ELR (cell line): ENCODE data around the gene INTS6.

Experiments
- DNase-seq: peaks from one replicate; pipeline ENCODE4 v3.0.0-alpha.2; 2015; ENCODE audit warnings: low read depth

Gene INTS6, protein sequence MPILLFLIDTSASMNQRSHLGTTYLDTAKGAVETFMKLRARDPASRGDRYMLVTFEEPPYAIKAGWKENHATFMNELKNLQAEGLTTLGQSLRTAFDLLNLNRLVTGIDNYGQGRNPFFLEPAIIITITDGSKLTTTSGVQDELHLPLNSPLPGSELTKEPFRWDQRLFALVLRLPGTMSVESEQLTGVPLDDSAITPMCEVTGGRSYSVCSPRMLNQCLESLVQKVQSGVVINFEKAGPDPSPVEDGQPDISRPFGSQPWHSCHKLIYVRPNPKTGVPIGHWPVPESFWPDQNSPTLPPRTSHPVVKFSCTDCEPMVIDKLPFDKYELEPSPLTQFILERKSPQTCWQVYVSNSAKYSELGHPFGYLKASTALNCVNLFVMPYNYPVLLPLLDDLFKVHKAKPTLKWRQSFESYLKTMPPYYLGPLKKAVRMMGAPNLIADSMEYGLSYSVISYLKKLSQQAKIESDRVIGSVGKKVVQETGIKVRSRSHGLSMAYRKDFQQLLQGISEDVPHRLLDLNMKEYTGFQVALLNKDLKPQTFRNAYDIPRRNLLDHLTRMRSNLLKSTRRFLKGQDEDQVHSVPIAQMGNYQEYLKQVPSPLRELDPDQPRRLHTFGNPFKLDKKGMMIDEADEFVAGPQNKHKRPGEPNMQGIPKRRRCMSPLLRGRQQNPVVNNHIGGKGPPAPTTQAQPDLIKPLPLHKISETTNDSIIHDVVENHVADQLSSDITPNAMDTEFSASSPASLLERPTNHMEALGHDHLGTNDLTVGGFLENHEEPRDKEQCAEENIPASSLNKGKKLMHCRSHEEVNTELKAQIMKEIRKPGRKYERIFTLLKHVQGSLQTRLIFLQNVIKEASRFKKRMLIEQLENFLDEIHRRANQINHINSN

DNA sequence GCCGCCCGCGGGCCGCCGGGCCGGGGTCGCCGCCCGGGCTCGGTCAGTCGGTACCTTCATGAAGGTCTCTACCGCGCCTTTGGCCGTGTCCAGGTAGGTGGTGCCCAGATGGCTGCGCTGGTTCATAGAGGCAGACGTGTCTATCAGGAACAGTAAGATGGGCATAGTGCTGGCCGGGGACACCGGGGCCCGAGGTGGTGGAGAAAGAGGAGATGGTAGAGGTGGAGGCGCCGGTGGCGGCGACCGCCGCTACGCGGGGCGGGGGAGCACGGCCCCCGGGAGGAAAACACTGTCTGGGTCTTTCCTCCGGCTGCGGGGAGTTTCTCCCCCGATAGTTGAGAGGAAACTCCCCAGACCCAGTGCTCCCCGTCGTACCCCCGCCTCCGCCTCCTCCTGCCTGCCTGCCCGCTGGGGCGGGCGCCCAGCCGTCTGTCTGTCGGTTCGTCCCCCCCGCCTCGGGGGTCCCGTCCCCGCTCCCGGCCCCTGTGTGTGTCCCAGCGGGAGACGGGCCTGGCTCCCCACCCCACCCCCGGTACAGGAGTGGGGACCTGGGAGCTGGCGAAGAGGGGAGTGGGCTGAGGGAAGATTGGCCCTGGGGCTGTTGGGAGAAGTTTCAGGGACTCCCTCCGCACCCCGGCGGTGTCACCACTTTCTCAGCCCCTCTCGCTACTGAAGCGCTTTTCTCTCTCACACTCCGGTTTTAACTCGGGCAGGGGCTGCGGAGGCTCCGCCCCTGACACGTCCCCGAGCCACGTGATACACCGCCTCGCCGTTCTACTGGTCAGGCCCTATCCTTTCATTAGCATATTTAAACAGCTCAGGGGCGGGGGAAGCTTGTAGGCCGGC, at the start of gene INTS6:
INTS6 (minus strand) TSS at position 676 of the 846 bp plus-strand sequence; CDS start at position 165, 511 bp downstream.
- DNase-seq = peak; percentile 100

- DNase-seq = peak; percentile 72
These were observed 49.4 kb upstream of the INTS6 start for GRCh38 chr13:51502153-51502651.

GRCh38 chr13:51501592-51502152, 48.8 kb upstream of the INTS6 start:
- DNase-seq = peak; percentile 79

GRCh38 chr13:51501096-51501495, 48.3 kb upstream of the INTS6 start:
- no peak for DNase-seq

- no peak for DNase-seq
These were observed 47.9 kb upstream of the INTS6 start for GRCh38 chr13:51500687-51501086.

- no peak for DNase-seq
These were observed 47.0 kb upstream of the INTS6 start for GRCh38 chr13:51499841-51500240.

- no peak for DNase-seq
These were observed 42.5 kb upstream of the INTS6 start for GRCh38 chr13:51495316-51495715.

DNA sequence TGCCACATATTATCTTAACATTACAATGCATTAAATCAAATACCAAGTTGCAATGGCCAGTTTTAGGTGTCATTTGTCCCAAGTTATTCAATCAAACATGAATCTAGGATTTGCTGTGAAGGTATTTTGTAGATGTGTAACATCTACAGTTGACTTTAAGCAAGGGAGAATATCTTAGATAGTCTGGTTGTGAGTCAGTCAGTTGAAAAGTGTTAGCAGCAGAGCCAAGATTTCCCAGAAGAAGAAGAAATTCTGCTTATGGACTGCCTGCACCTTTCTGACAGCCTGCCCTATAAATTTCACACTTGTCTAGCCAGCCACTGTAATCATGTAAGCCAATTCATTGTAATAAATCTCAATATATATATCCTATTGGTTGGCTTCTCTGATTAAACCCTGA, 41.3 kb upstream of the INTS6 start:
- peak; percentile 21 for DNase-seq

- DNase-seq = no peak
These were observed 35.4 kb upstream of the INTS6 start for GRCh38 chr13:51488212-51488611.

- DNase-seq = no peak
These were observed 28.8 kb upstream of the INTS6 start for GRCh38 chr13:51481656-51482055.

- DNase-seq = peak; percentile 75
These were observed 26.3 kb upstream of the INTS6 start for GRCh38 chr13:51479199-51479523.

- no peak for DNase-seq
These were observed 25.8 kb upstream of the INTS6 start for GRCh38 chr13:51478418-51479198.

DNA sequence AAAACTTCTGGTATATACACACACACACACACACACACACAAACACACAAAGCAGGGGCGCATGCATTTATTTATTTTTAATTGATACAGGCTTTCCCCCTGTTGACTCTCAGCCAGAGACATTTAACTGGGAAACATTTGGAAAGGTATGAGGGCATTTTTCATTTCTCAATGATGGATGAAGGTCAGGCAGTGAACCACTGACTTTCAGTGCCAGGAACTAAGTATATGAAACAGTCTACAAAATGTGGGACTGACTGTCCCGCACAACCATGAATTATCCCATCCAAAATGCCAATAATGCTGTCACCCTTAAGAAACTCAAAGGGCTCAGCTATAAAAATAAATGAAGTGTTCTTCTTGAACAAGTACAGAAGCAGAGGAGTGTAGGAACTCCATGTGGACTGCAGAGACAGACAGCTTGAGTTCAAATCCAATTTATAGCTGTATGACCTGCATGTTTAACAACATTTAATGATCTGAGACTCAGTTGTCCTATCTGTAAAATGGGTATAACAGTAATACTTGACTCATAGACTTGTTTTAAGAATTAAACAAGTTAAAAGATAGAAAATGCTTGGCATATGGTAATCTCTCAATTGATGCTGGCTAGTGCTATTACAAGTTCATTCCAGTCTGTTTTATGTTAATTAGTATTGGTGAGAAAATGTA, 25.0 kb upstream of the INTS6 start:
- no peak for DNase-seq

- DNase-seq = no peak
These were observed 24.3 kb upstream of the INTS6 start for GRCh38 chr13:51477149-51477548.

- DNase-seq = peak; percentile 76
These were observed 23.1 kb upstream of the INTS6 start for GRCh38 chr13:51475727-51476501.

- DNase-seq = no peak
These were observed 17.0 kb upstream of the INTS6 start for GRCh38 chr13:51469790-51470189.

DNA sequence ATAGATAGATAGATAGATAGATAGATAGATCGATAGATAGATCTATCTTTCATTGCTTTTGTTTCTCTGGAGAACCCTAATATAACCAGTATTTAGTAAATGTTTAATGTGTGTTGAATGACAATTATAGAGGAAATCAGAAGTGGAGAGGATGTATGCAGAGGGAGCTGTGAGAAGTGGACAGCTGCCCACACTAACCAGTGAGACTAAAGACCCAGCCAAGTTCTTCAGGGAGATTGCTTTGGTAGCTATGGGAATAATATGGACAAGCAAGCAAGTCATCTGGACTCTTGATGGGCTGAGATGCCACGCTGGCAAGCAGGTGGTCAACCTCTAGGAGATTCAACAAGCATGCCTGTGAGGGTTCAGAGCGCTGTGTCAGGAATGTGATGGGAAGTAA, 14.9 kb upstream of the INTS6 start:
- DNase-seq = no peak

DNA sequence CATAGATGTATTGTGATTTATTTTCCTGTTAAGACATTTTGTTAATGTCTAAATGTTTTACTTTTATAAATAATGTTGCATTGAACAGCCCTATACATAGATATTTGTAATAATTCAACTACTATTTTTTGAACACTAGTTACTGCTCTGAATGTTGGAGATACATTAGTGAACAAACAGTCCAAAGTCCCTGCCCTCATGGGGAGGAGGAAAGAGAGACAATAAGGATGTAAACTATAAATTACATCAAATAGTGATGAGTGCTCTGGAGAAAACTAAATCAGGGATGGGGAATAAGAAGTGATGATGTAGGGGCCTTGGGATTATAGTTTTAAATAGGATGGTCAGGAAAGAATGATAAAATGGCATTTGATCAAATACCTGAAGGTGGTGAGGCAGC, 12.3 kb upstream of the INTS6 start:
- DNase-seq = no peak

- DNase-seq = no peak
These were observed 4.4 kb upstream of the INTS6 start for GRCh38 chr13:51457086-51457815.
